ENCODE results near the gene APEX1.
"Not testable (repeated sequence)": the region's sequence is repeated elsewhere in the genome, so short reads cannot be mapped to it uniquely, and the experiment has no call there.

Gene APEX1

DNA sequence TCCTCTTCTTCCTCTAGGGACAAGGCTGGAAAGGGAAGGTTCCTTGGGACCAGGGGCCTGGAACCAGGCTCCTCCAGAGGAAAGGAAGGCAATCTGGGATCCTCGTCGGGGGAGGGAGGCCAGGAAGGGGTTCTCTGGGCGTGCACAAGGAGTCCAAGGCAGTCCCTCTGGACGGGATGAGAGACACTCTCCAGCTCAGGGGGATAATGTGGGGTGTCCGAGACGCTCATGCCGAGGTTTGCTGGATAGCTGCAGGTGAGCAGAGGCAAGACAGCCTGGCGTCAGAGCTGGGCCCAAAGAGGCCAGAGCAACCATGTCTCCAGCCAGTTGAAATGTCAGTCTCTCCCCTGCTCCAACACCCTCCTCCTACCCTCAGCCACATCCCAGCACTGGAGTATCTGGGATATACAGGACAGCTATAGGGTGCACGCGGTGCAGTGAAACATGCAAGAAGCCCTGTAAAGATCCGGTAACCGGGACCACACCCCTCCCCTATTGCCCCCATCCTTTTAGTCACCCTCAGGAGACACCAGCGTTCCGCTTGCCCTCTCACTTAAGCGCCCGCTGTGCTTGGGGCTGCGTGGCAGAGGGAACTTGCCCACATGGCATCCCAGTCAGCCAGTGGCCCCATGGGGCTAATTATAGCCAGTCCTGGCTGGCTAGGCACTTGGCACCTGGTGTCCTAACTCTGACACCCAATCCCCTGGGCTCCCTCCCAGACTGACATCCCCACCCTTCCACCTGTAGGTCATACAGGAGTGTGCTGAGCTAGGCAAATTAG lies 19.3 kb upstream of the APEX1 start, which contains the start of gene KLHL33:
KLHL33 (minus strand) TSS at position 585 of the 781 bp plus-strand sequence; CDS start at position 230, 355 bp downstream.
- no peak for DNase-seq (ENCODE audit: low spot score)

DNA sequence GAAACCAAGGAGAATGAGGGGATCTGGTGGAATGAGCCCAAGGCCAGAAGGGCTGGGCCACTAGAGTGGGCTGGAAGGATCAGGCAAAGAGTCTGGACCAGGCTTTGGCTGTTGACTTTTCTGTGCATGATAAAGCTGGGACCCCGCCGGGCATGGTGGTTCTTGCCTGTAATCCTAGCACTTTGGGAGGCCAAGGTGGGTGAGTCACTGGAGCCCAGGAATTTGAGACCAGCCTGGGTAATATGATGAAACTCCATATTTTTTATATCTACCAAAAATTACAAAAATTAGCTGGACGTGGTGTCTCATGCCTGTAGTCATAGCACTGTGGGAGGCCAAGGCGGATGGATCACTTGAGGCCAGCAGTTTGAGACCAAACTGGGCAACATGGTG lies 18.7 kb upstream of the APEX1 start:
- DNase-seq (ENCODE audit: low spot score), result no peak

DNA sequence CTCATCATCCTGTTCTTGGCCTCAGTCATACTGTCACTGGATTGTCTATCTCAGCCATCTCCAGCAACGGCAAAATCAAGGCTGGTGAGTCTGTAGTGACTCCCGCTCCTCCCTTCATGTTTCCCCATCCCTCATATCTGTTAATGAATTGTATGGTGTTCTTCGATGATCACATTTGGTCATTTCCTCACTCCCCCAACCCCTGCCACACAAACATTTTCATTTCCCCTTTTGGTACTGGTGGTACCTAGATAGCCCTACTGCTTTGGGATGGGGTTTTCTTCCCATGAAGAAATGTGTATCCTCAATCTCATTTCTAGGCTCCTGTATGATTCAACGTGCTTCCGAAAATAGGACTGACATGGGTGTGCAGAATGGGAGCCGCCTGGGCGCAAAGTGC lies 16.4 kb upstream of the APEX1 start:
- DNase-seq (ENCODE audit: low spot score), result no peak

DNA sequence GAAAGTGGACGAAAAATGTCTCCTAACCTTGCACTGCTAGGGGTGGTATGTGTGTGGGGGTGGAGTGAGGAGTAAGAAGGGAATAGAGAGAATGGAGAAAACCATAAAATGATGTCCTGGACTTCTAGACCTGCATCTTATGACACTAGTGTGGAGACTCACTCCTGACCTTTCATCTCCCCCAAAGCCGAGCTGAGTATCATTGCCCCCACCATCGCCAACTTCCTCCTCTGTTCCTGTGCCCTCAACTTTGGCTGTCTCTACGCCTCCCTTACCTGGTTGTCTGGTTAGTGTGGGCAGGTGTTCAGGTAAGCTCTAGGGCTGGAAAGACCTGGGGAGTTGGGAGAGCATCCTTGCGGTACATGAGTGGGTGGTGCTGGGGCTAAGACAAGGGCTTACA lies 14.6 kb upstream of the APEX1 start:
- no peak for DNase-seq (ENCODE audit: low spot score)

DNA sequence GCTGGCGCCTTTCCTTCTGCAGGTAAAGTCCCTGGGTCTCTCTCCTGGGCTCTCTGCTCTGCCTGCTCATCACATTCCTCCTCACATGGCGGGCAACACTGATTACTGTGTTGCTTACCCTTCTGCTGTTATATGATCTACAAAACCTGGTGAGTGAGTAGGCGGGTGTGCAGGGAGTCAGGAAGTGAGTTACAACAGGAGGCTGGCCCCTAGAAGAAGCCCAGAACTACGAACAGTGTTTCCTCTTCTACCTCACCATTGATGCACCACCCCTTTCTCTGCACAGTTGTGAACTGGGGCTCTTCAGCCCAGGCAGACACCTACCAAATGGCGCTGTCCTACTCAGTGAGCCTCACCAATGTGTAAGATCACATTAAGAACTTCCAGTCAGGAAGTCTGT lies 14.1 kb upstream of the APEX1 start:
- no peak for DNase-seq (ENCODE audit: low spot score)

DNA sequence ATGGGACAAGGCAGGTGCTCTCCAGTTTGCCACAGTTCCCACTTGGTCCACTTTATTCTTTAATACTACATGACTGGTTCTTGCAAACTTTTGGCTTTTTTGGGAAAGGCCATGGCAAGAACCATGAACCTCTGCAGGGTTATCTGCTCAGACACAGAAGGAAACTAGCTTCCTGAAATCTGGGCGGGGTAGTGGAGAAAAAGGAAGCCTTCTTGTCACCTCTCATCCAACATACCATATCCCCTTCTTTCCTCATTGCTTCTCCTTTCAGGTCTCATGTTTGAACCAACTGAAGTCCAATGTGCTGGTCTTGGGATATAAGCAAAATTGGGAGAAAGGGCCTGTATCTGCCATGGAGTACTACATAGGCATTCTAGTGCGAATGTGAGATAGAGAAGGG lies 13.6 kb upstream of the APEX1 start:
- DNase-seq (ENCODE audit: low spot score), result no peak

DNA sequence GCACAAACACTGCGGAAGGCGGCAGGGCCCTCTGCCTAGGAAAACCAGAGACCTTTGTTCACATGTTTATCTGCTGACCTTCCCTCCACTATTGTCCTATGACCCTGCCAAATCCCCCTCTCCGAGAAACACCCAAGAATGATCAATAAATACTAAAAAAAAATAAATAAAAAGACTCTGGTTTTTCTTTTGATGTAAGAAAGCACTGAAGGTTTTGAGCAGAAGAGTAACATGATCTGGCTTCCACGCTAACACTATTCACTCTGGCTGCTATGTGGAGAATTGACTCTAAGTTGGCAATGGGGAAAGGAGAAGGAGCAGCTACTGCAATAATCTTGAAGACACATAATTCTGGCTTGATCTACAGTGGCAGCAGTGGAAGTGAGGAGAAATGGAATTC lies 11.4 kb upstream of the APEX1 start:
- not testable (repeated sequence) for DNase-seq (ENCODE audit: low spot score)

DNA sequence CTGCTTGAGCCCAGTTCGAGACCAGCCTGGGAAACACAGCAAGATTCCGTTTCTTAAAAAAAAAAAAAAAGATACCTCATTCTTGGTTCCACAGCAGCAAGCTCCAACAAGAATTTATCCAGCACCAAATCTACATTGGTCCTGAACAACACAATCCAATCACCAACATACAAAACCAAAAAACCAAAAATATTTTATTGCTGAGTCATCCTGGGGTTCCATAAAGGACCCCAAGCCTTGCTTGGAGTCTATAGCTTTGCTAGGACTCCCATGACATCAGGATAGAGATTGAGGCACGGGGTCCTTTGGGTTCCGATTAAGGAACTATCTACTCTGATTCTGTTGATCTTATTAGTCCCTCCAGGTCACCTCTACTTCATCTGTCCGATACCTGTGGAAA lies 8.1 kb upstream of the APEX1 start:
- no peak for DNase-seq (ENCODE audit: low spot score)

DNA sequence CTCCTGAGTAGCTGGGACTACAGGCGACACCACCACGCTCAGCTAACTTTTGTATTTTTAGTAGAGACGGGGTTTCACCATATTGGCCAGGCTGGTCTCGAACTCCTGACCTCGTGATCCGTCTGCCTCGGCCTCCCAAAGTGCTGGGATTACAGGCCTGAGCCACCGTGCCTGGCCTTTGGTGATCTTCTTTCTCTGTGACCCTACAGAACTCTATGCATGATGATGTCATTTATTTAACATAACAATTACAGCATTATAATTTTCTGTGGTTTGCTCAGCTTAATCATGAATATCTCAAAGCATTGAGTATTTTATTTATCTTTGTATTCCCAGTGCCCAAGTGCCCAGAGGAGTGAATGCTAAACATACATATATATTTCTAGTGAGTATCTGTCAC lies 2.2 kb upstream of the APEX1 start:
- DNase-seq (ENCODE audit: low spot score), result not testable (repeated sequence)

DNA sequence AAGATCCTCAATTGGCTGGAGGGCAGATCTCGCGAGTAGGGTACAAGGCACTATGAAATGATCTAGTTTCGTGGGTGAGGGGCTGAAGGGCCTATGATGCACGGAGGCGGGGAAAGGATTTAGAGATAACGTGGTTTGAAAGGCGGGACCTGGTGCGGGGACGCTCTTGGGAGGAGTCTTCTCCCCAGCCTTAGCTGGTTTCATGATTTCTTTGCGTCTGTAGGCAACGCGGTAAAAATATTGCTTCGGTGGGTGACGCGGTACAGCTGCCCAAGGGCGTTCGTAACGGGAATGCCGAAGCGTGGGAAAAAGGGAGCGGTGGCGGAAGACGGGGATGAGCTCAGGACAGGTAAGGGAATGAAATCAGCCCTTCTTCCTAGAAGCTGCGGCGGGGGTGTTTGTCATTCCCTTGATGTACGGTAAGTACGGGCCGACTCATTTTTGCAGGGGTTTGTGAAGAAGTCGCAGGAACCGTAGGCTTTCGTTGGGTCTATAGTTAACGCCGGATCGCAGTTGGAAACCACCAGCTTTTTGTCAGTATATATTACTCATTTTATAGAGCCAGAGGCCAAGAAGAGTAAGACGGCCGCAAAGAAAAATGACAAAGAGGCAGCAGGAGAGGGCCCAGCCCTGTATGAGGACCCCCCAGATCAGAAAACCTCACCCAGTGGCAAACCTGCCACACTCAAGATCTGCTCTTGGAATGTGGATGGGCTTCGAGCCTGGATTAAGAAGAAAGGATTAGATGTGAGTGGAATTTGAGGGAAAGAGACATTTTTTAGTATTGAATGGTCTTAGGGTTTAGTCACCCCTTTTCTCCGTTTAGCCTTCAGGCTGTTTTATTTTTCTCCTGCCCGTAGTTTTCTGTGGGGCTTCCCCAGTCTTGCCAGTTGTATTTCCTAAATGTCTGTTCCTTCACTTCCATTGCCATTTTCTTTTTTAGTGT lies 602 bp downstream of the APEX1 start:
- no peak for DNase-seq (ENCODE audit: low spot score)

DNA sequence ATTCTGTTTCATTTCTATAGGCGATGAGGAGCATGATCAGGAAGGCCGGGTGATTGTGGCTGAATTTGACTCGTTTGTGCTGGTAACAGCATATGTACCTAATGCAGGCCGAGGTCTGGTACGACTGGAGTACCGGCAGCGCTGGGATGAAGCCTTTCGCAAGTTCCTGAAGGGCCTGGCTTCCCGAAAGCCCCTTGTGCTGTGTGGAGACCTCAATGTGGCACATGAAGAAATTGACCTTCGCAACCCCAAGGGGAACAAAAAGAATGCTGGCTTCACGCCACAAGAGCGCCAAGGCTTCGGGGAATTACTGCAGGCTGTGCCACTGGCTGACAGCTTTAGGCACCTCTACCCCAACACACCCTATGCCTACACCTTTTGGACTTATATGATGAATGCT lies 1.9 kb downstream of the APEX1 start:
- DNase-seq (ENCODE audit: low spot score), result no peak

DNA sequence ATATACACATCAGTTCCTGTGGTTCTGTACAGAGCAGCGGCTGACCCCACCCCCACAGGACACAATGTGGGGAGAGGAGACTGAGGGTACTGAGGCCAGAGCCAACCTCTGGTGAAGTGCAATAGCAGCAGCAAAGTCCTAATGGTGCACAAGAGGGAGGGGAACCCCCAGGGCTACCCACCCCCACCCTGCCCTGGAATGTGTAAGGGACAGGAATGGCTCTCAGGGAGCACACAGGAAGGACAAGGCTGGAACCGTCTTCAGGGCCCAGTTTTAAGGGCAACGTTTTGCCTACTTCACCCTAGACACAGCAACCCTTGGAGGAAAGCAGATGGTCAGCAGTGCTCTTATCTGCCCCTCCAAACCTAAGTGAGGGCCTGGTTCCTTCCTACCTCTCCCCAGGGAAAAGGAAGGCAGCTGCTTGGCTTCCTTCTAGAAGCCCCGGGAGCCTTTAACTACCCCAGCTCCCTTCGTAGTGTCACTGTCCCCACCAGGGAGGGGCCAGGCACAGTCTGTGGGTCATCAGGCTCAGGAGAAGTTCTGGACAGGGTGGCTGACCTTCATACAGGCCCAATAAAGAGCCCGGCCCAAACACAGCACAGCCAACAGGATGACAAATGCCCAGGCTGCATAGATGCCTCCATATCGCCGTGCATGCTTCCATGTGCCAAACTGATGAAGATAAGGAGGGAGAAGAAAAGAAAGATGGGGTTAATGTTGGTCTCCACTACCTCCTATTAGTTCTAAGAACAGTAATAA lies 3.2 kb downstream of the APEX1 start:
- DNase-seq (ENCODE audit: low spot score), result no peak

DNA sequence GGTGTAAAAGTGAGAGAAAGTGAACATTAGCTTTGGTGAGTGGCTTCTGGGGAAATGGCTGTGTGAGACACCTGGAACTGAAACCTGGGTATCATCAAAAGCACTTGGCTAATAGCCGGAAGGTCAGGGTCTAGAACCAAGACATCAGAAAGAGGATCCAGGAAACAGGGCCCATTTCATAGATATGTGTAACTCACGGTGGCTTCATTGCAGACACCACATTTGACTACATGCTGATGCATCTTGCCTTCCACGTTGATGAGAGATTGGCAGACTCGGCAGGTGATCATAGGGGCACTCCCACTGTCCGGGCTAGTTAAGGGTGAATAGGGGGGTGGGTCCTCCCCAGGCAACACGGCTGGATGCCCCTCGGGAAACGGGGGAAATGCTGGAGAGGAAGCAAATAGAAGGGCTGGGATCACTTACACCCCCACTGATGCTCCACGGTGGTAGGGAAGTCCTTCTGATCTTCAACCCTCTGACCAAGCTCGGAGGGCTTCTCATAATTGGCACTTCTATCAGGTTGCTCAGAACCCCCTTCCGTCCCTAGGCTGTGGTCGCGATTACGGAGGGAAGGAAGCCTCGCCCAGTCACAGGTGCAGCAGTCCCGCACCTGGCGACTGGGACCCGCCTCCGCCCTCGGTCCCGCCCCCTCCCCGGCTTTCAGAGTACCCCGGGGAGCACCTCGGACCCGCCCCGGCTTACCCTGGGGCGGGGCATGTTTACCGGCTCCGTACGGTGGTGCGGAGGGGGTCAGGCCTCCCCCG lies 5.6 kb downstream of the APEX1 start:
- peak; percentile 24 for DNase-seq (ENCODE audit: low spot score)

DNA sequence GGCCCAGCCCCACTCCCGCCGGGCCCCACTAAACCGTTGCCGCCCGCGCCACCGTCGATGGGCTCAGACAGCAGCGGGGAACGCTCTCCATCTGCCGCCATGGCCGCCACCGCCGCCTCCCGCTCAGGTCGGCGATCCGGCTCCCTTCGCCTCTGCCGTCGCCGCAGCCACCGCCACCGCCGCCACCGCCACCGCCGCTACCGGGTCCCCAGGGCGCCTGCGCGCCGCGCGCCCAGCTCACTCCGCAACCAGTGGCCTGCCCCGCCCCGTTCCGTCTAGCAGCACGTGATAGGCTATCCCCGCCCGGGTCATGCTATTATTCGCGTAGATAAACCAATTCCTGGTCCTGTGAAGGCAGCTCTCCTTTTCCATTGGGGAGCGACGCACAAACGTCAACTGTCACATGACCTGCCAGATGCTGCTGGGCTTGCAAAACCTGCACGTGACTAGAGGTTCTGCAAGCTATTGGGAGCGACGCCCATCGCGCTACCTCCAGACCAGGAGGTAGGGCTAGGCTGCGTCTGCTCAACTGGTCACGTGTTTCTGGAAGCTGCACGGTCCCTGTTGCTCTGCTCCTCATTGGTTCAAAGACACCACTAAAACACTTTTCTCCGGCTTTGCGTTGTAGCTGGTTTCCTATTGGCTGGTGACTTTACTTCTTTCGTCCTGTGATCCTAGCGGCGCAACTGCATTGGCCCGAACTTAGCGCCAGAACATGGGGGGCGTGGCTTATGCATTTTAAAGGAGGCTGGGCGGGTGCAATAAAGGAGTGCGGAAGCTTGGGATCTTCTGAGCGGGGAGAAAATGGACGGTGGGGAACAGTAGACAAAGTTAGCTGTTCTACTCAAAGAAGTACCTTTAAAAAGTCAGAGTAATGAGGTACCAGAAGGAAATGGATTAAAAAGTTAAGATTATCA lies 6.5 kb downstream of the APEX1 start, which contains the start of gene PIP4P1:
PIP4P1 (minus strand) TSS at position 210 of the 917 bp plus-strand sequence; CDS start at position 101, 109 bp downstream.
- peak; percentile 100 for DNase-seq (ENCODE audit: low spot score)

DNA sequence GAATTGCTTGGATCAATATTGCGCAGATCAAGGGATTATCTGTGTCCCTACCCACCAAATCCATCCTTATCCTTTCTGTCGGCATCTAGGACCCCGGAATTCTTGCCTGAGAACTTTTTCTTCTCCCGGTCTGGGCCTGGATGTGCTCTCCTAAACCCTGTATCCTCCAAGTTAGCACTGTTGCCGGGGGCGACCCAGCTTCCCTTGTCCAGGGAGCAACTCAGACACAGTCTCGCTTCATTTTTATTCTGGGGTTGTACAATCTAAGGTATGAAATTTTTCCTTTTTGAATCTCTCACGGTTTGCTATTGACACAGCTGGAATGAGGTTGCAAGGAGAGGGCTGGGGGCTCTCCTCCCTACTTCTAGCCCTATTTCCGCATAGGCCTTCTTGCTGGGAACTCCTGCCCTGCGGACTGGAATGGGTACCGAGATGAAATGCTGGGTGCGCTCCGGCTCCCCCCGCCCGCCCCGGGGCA lies 13.8 kb downstream of the APEX1 start:
- no peak for DNase-seq (ENCODE audit: low spot score)

DNA sequence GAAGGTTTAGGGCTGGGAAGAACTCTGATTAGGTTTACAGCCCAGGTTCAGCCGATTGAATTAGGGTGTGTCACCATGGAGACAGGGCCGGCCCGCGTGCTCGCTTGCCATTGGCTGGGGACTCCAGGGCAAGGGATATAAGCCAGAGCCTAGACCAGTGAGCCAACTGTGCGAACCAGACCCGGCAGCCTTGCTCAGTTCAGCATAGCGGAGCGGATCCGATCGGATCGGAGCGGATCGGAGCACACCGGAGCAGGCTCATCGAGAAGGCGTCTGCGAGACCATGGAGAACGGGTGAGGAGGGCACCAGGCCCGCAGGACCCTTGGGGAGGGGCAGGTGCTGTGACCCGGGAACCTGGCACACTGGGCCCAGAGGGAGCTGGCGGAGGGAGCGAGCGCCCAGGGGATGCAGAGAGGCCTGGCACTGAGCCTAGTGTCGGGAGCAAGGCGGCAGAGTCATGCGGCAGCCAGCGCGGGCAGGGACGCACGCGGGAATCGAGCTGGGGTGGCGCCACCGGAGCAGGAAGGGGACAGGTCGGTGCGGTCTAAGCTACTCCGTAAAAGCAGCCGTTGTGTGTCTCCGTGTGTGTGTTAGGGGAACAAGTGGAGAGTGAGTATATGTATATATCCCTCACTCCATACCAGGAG lies 14.3 kb downstream of the APEX1 start, which contains the start of gene PNP:
PNP (plus strand) TSS at position 165 of the 648 bp plus-strand sequence; CDS start at position 284, 119 bp downstream.
- peak; percentile 79 for DNase-seq (ENCODE audit: low spot score)

DNA sequence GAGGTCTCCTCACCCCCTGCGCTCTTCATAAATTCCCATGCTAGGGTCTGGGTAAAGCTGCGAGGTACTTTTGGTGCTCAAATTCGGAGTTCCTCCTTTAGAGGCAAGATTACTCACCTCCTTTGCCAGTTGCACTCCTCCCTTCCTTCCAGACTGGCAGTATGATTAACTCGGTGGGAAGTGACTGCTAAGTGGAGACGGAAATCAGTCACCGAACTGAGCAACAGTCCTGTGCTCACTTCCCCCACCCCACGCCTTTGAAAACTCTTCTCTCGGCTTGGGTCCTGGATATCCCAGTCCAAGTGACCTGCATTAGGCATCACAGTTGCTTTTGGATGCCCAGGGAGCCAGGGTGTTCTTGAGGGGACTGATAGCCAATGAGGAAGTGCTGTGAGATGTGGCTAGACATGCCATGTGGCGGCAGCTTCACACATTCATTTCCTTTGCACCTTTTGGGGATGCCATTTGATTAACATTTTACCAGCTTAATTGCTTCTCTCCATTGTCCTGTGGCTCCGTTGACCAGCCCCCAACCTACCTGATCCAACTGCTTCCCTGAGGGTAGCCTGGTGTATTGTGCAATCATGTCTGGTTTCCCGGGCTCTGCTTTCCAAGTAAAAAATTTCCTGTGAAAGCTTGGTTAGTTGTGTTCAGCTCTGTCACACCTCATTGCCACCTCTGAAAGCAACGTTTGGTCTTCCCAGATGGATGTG lies 15.0 kb downstream of the APEX1 start:
- DNase-seq (ENCODE audit: low spot score), result peak; percentile 49

DNA sequence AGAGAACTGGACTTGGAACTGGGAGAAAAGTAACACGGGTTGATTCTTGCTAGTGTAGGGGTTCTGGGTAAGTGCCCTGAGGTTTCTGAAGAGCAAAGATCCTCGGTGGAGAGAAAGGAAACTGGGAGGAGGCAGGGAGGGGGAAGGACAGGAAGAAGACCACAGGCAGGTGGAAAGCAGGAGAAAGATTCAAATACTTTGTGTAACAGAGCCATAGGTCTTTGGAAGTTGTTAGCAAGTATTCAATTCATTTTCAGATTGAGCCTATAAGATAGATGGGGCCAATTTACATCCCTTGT lies 15.5 kb downstream of the APEX1 start:
- no peak for DNase-seq (ENCODE audit: low spot score)
